GM18858 (cell line): ENCODE results near the gene ATXN7L1.

ENCODE experiments used
- ATAC-seq: cut with Tn5 transposase; IDR thresholded peaks from one replicate; pipeline ENCODE4 v1.9.1; 2021; ENCODE audit not compliant: unreplicated experiment

The ATXN7L1 gene

GRCh38 chr7:105591522-105591921, 284.9 kb downstream of the ATXN7L1 start:
- ATAC-seq, result no peak

- ATAC-seq, result no peak
Measured at GRCh38 chr7:105590793-105591192, 285.6 kb downstream of the ATXN7L1 start.

GRCh38 chr7:105589356-105590077, 286.9 kb downstream of the ATXN7L1 start:
- peak; percentile 85 for ATAC-seq

DNA sequence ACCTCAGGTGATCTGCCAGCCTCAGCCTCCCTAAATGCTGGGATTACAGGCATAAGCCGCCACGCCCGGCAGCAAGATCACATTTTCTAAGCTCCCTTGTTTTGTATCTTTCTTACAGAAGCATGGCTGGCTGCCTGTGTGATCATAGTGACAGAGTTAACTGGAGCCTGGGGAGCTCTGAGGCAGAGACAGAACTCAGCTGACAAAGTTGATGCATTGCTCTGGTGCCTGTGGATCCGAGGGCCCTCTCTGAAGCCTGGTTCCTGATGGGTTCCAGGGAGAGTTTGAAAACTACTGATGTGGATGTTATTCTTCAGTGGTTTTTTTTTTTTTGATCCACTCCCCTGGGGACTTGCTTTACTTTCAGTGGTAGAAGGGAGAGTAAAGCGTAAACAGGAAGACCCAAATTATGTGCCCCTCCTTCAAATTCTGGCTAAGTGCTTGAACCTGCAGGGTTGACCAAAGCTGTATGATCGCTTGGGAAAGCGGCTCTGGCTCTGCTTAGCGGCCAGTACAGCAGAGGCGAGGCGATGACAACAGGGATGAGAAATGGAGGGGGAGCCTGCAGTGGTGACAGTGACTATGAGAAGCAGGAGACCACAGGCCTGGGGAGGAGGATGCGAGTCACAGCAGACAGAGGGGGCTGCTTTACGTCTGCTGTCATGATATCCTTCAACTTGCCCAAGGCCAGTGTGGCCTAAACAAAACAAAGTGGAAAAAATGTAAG, 288.3 kb downstream of the ATXN7L1 start:
- ATAC-seq, result no peak

DNA sequence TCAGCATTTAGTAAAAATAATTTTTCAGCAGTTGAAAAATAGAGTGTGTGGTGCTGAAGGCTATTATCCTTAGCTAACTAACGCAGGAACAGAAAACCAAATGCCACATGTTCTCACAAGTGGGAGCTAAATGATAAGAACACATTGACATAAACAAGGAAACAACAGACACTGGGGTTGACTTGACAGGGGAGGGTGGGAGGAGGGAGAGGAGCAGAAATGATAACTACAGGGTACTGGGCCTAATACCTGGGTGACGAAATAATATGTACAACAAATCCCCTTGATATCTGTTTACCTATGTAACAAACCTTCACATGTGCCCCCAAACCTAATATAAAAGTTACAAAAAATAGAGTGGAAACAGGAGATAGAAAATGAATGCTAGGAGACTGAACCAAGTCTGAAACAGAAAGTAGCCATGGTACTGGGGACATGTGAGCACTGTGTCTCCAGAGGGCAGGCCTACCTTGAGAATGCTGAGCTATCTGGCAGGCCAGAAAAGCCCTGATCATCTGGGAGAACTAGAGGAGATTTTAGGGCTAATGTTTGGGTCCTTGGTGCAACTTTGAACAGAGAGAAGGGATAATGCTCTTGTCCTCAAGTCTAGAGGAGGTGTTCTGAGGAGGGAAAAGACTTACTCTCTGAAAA, 290.4 kb downstream of the ATXN7L1 start:
- ATAC-seq, result no peak

- ATAC-seq, result no peak
Measured at GRCh38 chr7:105584165-105584564, 292.2 kb downstream of the ATXN7L1 start.

- no peak for ATAC-seq
Measured at GRCh38 chr7:105583061-105583460, 293.3 kb downstream of the ATXN7L1 start.

DNA sequence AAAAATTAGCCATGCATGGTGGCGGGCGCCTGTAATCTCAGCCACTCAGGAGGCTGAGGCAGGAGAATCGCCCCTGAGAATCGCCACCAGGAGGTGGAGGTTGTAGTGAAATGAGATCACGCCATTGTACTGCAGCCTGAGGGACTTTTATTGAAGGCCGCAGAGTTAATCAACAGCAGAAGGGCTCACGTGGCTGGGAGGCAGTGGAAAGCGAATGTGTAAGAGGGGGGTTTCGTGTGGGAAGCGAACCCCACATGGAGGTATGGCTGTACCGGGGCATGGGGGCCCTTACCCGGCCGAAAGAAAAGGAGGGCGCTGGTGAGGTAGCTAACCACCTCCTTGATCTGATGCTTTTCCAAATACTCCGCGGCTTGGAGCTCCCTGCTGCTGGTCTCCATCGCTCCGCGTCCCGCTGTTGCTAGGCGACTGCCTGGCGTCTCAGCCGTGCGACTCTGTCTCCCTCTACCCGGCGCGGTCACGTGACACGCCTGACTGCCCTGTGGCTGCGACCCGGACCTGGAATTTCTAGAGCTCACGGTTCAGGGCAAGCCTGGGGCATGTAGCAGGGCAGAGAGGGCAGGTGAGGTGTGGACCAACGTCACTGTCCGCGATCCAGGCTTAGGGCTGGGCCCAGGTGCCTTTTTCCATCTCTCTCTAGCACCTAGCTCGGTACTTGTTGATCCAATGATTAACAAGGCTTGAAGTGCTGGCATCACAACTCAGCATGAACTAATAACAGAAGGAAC, 295.2 kb downstream of the ATXN7L1 start, which contains the start of gene EFCAB10:
TSS of gene EFCAB10 (minus strand) at position 428 of the 746 bp plus-strand sequence. CDS start at position 398, 30 bp downstream.
- peak; percentile 62 for ATAC-seq

DNA sequence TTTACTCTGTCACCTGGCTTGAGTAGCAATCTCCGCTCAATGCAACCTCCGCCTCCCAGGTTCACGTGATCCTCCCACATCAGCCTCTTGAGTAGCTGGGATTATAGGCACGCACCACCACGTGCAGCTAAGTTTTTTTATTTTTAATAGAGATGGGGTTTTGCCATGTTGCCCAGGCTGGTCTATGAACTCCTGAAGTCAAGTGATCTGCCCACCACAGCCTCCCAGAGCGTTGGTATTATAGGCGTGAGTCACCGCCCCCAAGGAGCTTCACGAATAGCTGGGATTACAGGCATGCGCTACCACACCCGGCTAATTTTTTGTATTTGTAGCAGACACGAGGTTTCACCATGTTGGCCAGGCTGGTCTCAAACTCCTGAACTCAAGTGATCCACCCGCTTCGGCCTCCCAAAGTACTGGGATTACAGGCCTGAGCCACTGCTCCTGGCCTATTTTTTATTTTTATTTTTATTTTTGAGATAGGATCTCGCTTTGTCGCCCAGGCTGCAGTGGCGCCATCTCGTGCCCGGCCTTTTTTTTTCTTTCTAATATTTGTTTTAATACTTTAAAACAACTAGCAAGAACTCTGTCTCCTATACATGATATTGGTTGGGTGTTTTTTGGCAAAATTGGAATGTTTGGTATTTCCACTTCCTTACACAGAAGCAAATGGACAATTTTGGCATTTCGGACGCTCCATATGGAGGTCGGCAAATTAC, 296.2 kb downstream of the ATXN7L1 start:
- no peak for ATAC-seq

DNA sequence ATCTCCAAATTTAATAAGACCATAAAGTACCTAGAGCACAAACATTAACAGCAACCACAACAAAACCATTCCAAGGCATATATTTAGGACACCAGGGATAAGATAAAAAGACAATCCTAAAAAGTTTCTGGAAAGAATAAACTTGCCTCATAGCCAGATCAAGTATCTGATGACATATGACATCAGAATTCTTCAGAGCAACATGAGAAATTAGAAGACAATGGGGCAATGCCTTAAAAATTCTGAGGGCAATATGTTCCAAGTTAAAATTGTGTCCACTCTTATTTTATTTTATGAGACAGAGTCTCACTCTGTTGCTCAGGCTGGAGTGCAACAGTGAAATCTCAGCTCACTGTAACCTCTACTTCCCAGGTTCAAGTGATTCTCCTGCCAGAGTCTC, 297.9 kb downstream of the ATXN7L1 start:
- no peak for ATAC-seq

DNA sequence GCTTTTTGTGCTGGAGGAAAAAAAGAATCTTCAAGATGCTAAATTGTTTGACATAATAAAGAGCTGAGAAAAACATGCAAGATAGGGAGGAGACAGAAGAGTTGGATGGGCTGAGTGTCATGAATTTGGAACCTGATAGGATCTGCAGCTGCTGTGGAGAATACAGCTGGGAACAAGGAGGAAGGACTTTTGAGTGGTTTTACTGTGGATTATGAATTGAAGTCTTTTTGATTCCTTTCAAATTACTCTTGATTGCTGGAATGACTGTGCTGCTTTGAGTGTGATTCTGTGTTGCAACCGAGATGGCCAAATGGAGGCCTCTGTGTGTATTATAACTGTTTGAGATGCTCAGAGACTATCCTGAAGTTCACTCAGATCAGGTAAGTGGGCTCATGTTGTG, 299.1 kb downstream of the ATXN7L1 start:
- no peak for ATAC-seq

DNA sequence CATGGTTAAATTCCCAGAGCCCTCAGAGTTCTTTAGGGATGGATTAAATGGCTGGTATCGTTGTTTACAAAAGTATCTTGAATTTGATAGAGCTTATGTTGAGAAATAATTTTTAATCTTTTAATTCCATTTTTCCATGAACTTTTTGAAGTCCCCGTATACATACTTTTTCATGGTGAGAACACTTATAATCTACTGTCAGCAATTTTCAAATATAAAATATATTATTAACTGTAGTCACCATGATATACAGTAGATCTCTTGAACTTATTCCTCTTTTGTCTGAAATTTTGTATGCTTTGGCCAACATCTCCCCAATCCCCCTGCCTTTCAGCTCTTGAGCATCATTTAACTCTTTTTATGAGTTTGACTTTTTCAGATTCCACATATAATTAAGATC, 304.5 kb downstream of the ATXN7L1 start:
- ATAC-seq, result no peak

DNA sequence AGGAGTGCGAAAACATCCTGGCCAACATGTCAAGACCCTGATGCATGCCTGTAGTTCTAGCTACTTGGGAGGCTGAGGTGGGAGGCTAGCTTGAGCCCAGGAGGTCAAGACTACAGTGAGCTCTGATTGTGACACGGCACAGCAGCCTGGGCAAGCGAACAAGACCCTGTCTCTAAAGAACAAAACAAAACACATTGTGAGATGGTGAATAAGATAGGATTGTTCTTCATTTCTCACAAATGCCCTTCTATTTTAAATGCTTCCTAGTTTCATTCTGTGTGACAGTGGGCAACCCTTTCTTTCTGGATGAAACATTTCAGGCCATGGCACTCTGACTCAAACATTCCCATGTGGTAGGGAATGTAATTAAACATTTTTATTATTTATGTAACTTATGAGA, 308.6 kb downstream of the ATXN7L1 start:
- no peak for ATAC-seq

- ATAC-seq, result no peak
Measured at GRCh38 chr7:105567024-105567423, 309.4 kb downstream of the ATXN7L1 start.

- ATAC-seq, result no peak
Measured at GRCh38 chr7:105565190-105565589, 311.2 kb downstream of the ATXN7L1 start.

- ATAC-seq, result no peak
Measured at GRCh38 chr7:105559926-105560325, 316.5 kb downstream of the ATXN7L1 start.
